WTC11 (cell line): Measurements from ENCODE around the gene EPS8L2.

Experiments
- IRF1 ChIP-seq: sonication (generic); formaldehyde crosslinking; IDR thresholded peaks from 2 replicates; pipeline ENCODE4 v1.8.0; 2023; ENCODE audit warnings: missing genetic modification reagents
- MYBL2 ChIP-seq: sonication (generic); formaldehyde crosslinking; IDR thresholded peaks from 2 replicates; pipeline ENCODE4 v1.8.1; 2023; ENCODE audit warnings: mild to moderate bottlenecking, moderate library complexity, missing genetic modification reagents
- TF ChIP-seq, protein P1 (sequence below): fragments of 200-600 bp; IDR thresholded peaks from 2 replicates; pipeline ENCODE4 v1.8.0; 2022; ENCODE audit warnings: antibody characterized with exemption
- TF ChIP-seq, protein P2 (sequence below): sonication (generic); formaldehyde crosslinking; IDR thresholded peaks from 2 replicates; pipeline ENCODE4 v1.8.0; 2022; ENCODE audit warnings: mild to moderate bottlenecking, missing genetic modification reagents

GRCh38 chr11:706439-706956, 467 bp downstream of the EPS8L2 start:
- TF ChIP-seq, protein P1, sequence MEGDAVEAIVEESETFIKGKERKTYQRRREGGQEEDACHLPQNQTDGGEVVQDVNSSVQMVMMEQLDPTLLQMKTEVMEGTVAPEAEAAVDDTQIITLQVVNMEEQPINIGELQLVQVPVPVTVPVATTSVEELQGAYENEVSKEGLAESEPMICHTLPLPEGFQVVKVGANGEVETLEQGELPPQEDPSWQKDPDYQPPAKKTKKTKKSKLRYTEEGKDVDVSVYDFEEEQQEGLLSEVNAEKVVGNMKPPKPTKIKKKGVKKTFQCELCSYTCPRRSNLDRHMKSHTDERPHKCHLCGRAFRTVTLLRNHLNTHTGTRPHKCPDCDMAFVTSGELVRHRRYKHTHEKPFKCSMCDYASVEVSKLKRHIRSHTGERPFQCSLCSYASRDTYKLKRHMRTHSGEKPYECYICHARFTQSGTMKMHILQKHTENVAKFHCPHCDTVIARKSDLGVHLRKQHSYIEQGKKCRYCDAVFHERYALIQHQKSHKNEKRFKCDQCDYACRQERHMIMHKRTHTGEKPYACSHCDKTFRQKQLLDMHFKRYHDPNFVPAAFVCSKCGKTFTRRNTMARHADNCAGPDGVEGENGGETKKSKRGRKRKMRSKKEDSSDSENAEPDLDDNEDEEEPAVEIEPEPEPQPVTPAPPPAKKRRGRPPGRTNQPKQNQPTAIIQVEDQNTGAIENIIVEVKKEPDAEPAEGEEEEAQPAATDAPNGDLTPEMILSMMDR = no peak; the same call in 1 of the 2 replicates
- TF ChIP-seq IRF1 (no peak), MYBL2 (CRISPR knock-in tag) (no peak)
- TF ChIP-seq, protein P2, sequence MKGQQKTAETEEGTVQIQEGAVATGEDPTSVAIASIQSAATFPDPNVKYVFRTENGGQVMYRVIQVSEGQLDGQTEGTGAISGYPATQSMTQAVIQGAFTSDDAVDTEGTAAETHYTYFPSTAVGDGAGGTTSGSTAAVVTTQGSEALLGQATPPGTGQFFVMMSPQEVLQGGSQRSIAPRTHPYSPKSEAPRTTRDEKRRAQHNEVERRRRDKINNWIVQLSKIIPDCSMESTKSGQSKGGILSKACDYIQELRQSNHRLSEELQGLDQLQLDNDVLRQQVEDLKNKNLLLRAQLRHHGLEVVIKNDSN (CRISPR knock-in tag) = no peak
